WTC11 (cell line): Measurements from ENCODE around the gene CX3CR1. TPM values are rescaled to one million over a fixed set of nuclear protein-coding genes. Genes with fewer than 3 reads are reported as not detected.
A peak's percentile ranks its signal among the peaks of the same experiment; 100 is the strongest.

Source experiments
- ATAC-seq: fragments of 200-7000 bp; cut with Tn5 transposase; 2 replicates; pipeline ENCODE4 v1.10.0; 2021; ENCODE audit warnings: mild to moderate bottlenecking, moderate library complexity
- CTCF ChIA-PET: fragments of 300-600 bp; sonication (Branson Sonifier 250); formaldehyde crosslinking; loops from one replicate; lab custom pipeline; 2021; ENCODE audit warnings: antibody characterized with exemption; lab: Charles Lee
- POLR2A ChIA-PET: fragments of 350-600 bp; sonication (Branson Sonifier 250); formaldehyde crosslinking; loops from one replicate; lab custom pipeline; 2021; ENCODE audit warnings: antibody characterized with exemption; lab: Charles Lee
- DNase-seq: peaks from one replicate; pipeline ENCODE4 v3.0.0; 2021; ENCODE audit warnings: low spot score
- H3K27ac Mint-ChIP-seq: 2 replicates; pipeline ENCODE4 v1.8.0; 2021; ENCODE audit warnings: mixed read lengths
- H3K27me3 Mint-ChIP-seq: 2 replicates; pipeline ENCODE4 v1.8.0; 2021; ENCODE audit warnings: low read depth, mild to moderate bottlenecking, moderate library complexity, mixed read lengths
- H3K36me3 Mint-ChIP-seq: 2 replicates; pipeline ENCODE4 v1.8.0; 2021; ENCODE audit warnings: mixed read lengths
- H3K4me1 Mint-ChIP-seq: 2 replicates; pipeline ENCODE4 v1.8.0; 2022; ENCODE audit warnings: mixed read lengths
- H3K4me3 Mint-ChIP-seq: 2 replicates; pipeline ENCODE4 v1.8.0; 2021; ENCODE audit warnings: mild to moderate bottlenecking, moderate library complexity, mixed read lengths
- H3K9me3 Mint-ChIP-seq: 2 replicates; pipeline ENCODE4 v1.8.0; 2021; ENCODE audit warnings: mixed read lengths
- CREM ChIP-seq: sonication (generic); formaldehyde crosslinking; IDR thresholded peaks from 2 replicates; pipeline ENCODE4 v1.8.1; 2022; ENCODE audit warnings: mild to moderate bottlenecking, missing genetic modification reagents, moderate library complexity
- CTCF ChIP-seq: fragments of 200-600 bp; IDR thresholded peaks from 2 replicates; pipeline ENCODE4 v1.8.0; 2022; ENCODE audit warnings: antibody characterized with exemption
- E2F1 ChIP-seq: sonication (generic); formaldehyde crosslinking; IDR thresholded peaks from 2 replicates; pipeline ENCODE4 v1.8.0; 2022; ENCODE audit warnings: mild to moderate bottlenecking, missing genetic modification reagents
- GABPB1 ChIP-seq: sonication (generic); formaldehyde crosslinking; IDR thresholded peaks from 2 replicates; pipeline ENCODE4 v1.8.1; 2023; ENCODE audit warnings: mild to moderate bottlenecking, missing genetic modification reagents
- GRHL2 ChIP-seq: fragments of 250-450 bp; sonication (Bioruptor Pico); IDR thresholded peaks from 2 replicates; pipeline ENCODE4 v1.8.0; 2022; ENCODE audit warnings: mild to moderate bottlenecking, moderate library complexity; ENCODE audit not compliant: insufficient replicate concordance, severe bottlenecking
- SMAD3 ChIP-seq: sonication (generic); formaldehyde crosslinking; IDR thresholded peaks from 2 replicates; pipeline ENCODE4 v1.8.0; 2022; ENCODE audit warnings: missing genetic modification reagents, mild to moderate bottlenecking, borderline replicate concordance
- SP1 ChIP-seq: sonication (generic); formaldehyde crosslinking; conservative IDR thresholded peaks from 2 replicates; pipeline ENCODE4 v1.8.1; 2022; ENCODE audit warnings: missing genetic modification reagents
- ZNF121 ChIP-seq: sonication (generic); formaldehyde crosslinking; IDR thresholded peaks from 2 replicates; pipeline ENCODE4 v1.8.0; 2023; ENCODE audit warnings: missing genetic modification reagents
- total RNA-seq: library from RNA; stranded (reverse); gene quantifications from 3 replicates; pipeline ENCODE4 v1.2.3, GENCODE V29; 2021
- TF ChIP-seq, protein P1 (sequence below): sonication (generic); formaldehyde crosslinking; IDR thresholded peaks from 2 replicates; pipeline ENCODE4 v1.8.1; 2022; ENCODE audit warnings: mild to moderate bottlenecking, missing genetic modification reagents, moderate library complexity, borderline replicate concordance
- TF ChIP-seq, protein P2 (sequence below): sonication (generic); formaldehyde crosslinking; IDR thresholded peaks from 2 replicates; pipeline ENCODE4 v1.8.1; 2023; ENCODE audit warnings: mild to moderate bottlenecking, missing genetic modification reagents
- TF ChIP-seq, protein P3 (sequence below): sonication (generic); formaldehyde crosslinking; IDR thresholded peaks from 2 replicates; pipeline ENCODE4 v1.8.0; 2022; ENCODE audit warnings: missing genetic modification reagents
- TF ChIP-seq, protein P4 (sequence below): sonication (generic); formaldehyde crosslinking; IDR thresholded peaks from 2 replicates; pipeline ENCODE4 v1.8.1; 2023; ENCODE audit warnings: mild to moderate bottlenecking, missing genetic modification reagents, moderate library complexity

The CX3CR1 gene
- total RNA-seq, 1 experiment from 2014 or later: 0.11 TPM

DNA sequence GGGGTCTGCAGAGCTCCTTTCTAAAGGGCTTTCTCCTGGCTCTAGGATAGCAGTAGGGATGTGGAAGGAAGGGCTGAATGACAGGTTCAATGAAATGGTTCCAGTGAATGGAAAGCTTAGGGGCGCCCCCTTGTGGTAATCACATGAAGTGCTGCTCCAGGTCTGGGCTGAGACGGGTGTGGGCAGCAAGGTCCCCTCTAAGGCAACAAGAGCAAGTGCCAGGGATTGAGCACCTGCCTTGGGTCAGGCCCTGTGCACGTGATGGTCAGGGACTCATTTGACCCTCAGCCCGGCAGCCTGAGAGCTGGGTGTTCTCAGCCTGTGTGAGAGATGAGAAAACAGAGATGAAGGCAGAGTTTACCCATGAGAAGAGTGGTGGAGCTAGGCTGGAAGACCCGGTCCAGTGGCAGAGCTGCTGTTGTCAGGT is 12.1 kb upstream of the CX3CR1 start:
- CTCF ChIA-PET: interaction anchor here (0.6 to 9.4 kb wide), 47 partner anchors 10 to 562 kb away, joined by 3 to 213 read pairs (median 5); partner anchors contain the start of genes CCR8, CX3CR1, GORASP1 and TTC21A
- DNase-seq: peak; percentile 92
- POLR2A ChIA-PET: no interaction called here

DNA sequence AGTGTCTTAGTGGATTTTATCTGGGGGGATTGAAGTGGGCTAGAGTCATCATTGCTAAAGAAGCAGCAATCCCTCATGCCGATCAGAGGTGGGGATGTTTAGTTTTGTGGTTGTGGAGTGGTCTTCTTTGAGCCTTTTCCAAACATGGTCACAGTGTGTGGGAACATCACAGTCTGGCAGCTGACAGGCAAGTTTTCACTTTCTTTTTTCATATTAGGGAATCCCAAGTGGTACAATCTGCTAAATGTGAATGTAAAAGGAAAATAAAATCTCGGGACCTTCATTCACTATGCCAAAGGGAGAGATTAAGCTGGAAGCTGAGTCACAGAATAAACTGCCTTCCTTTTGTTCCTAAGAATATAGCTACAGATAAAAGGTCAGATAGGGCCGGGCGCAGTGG is 10.4 kb upstream of the CX3CR1 start:
- H3K4me1 Mint-ChIP-seq: no peaks in the 10 kb centered on the region; the same call in 1 of the 2 replicates
- DNase-seq: no peak
- peak overlapping the region; percentile 50; the same call in 1 of the 2 replicates for H3K27ac Mint-ChIP-seq
- POLR2A ChIA-PET: no interaction called here
- H3K36me3 Mint-ChIP-seq: no peaks in the 10 kb centered on the region
- no peak overlapping the region for H3K4me3 Mint-ChIP-seq
- CTCF ChIA-PET: interaction anchor here (0.7 to 9.4 kb wide), 6 partner anchors 16 to 164 kb away, joined by 3 to 213 read pairs (median 66); partner anchors contain the start of genes CX3CR1 and XIRP1
- no peaks in the 10 kb centered on the region for H3K27me3 Mint-ChIP-seq
- TF ChIP-seq, protein P1, sequence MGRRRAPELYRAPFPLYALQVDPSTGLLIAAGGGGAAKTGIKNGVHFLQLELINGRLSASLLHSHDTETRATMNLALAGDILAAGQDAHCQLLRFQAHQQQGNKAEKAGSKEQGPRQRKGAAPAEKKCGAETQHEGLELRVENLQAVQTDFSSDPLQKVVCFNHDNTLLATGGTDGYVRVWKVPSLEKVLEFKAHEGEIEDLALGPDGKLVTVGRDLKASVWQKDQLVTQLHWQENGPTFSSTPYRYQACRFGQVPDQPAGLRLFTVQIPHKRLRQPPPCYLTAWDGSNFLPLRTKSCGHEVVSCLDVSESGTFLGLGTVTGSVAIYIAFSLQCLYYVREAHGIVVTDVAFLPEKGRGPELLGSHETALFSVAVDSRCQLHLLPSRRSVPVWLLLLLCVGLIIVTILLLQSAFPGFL (CRISPR knock-in tag): no peak
- no peak for TF ChIP-seq SP1 (CRISPR knock-in tag)
- no peak for TF ChIP-seq CTCF
- no peak for TF ChIP-seq SMAD3 (CRISPR knock-in tag)
- TF ChIP-seq, protein P2, sequence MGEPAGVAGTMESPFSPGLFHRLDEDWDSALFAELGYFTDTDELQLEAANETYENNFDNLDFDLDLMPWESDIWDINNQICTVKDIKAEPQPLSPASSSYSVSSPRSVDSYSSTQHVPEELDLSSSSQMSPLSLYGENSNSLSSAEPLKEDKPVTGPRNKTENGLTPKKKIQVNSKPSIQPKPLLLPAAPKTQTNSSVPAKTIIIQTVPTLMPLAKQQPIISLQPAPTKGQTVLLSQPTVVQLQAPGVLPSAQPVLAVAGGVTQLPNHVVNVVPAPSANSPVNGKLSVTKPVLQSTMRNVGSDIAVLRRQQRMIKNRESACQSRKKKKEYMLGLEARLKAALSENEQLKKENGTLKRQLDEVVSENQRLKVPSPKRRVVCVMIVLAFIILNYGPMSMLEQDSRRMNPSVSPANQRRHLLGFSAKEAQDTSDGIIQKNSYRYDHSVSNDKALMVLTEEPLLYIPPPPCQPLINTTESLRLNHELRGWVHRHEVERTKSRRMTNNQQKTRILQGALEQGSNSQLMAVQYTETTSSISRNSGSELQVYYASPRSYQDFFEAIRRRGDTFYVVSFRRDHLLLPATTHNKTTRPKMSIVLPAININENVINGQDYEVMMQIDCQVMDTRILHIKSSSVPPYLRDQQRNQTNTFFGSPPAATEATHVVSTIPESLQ: no peak
- no peak for TF ChIP-seq CREM (CRISPR knock-in tag)
- TF ChIP-seq GRHL2 (CRISPR knock-in tag): no peak
- TF ChIP-seq, protein P3, sequence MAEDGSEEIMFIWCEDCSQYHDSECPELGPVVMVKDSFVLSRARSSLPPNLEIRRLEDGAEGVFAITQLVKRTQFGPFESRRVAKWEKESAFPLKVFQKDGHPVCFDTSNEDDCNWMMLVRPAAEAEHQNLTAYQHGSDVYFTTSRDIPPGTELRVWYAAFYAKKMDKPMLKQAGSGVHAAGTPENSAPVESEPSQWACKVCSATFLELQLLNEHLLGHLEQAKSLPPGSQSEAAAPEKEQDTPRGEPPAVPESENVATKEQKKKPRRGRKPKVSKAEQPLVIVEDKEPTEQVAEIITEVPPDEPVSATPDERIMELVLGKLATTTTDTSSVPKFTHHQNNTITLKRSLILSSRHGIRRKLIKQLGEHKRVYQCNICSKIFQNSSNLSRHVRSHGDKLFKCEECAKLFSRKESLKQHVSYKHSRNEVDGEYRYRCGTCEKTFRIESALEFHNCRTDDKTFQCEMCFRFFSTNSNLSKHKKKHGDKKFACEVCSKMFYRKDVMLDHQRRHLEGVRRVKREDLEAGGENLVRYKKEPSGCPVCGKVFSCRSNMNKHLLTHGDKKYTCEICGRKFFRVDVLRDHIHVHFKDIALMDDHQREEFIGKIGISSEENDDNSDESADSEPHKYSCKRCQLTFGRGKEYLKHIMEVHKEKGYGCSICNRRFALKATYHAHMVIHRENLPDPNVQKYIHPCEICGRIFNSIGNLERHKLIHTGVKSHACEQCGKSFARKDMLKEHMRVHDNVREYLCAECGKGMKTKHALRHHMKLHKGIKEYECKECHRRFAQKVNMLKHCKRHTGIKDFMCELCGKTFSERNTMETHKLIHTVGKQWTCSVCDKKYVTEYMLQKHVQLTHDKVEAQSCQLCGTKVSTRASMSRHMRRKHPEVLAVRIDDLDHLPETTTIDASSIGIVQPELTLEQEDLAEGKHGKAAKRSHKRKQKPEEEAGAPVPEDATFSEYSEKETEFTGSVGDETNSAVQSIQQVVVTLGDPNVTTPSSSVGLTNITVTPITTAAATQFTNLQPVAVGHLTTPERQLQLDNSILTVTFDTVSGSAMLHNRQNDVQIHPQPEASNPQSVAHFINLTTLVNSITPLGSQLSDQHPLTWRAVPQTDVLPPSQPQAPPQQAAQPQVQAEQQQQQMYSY (CRISPR knock-in tag): no peak
- TF ChIP-seq GABPB1 (CRISPR knock-in tag): no peak
- TF ChIP-seq, all 79 proteins: peak for 0
- no peak for ATAC-seq
- no peaks in the 10 kb centered on the region for H3K9me3 Mint-ChIP-seq

More for the DNA sequence above, 12.1 kb upstream of the CX3CR1 start:
- Mint-ChIP-seq H3K36me3 (no peaks in the 10 kb centered on the region), H3K27ac (no peak overlapping the region), H3K27me3 (no peaks in the 10 kb centered on the region), H3K4me3 (no peak overlapping the region), H3K9me3 (0 out of 2 replicates have a peak, but pooled peaks cover 4% of the 10 kb centered on the region), H3K4me1 (no peaks in the 10 kb centered on the region; the same call in 1 of the 2 replicates)
- TF ChIP-seq ZNF121 (CRISPR knock-in tag): peak; percentile 99
- no peak for TF ChIP-seq E2F1 (CRISPR knock-in tag)
- peak; percentile 91 for TF ChIP-seq CTCF
- TF ChIP-seq, protein P4, sequence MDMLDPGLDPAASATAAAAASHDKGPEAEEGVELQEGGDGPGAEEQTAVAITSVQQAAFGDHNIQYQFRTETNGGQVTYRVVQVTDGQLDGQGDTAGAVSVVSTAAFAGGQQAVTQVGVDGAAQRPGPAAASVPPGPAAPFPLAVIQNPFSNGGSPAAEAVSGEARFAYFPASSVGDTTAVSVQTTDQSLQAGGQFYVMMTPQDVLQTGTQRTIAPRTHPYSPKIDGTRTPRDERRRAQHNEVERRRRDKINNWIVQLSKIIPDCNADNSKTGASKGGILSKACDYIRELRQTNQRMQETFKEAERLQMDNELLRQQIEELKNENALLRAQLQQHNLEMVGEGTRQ (CRISPR knock-in tag): peak; percentile 54
- peak; percentile 69 for ATAC-seq
